Suppressor macrophage treated with lipopolysaccharide for 1 hour (primary cell): Measurements from ENCODE around the gene SUPT3H.
"Not testable (repeated sequence)": the region's sequence is repeated elsewhere in the genome, so short reads cannot be mapped to it uniquely, and the experiment has no call there.

Experiments
- DNase-seq, 3 donors: peaks; one replicate each; pipeline ENCODE4 v3.0.0-alpha.2; 2020 to 2022

SUPT3H gene

DNA sequence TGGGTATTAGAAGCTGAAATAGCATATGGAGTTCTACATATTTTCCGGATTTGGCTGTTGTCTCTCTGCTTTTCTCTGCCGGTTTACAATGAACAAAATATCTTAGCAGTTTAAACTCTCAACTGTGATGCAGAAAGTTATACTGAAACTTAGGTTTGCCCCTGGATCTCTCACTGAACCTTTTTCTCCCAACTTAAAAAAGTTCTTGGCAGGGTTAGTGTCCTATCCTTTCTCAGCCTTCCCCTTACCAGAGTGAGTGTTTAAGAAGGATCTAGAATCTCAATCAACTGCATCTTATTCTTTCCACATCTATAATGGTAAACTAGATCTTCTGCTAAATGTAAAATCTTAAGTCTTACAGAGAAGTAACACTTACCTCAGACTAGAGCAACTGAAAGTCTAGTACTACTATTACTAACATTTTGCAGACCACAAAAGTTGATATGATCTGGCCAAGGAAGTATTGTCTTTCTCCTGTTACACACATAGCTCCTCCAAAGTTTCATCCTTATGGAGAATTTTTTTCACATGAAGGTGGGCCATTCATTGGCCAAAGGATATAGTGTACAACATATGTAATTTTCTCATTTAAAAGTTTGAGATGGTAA lies 441.9 kb downstream of the SUPT3H start:
- DNase-seq: no peak

DNA sequence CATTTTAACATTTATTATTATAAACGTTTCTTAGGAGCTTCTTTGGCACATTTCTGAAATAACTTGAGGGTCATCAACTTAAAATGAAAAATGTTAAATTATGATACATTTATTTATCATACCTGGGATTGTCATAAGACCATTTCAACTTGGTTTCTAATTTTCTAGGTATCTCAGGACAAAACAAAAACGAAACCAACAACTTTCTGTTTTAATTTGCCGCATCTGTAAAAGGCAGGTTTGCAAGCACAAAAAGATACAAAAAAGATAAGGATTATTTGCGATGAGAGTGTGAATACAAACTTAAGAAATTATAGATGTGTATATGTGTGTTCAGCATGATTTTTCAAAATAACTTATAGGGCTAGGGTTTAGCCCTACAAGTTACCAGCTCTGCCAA lies 444.6 kb downstream of the SUPT3H start:
- no peak for DNase-seq

DNA sequence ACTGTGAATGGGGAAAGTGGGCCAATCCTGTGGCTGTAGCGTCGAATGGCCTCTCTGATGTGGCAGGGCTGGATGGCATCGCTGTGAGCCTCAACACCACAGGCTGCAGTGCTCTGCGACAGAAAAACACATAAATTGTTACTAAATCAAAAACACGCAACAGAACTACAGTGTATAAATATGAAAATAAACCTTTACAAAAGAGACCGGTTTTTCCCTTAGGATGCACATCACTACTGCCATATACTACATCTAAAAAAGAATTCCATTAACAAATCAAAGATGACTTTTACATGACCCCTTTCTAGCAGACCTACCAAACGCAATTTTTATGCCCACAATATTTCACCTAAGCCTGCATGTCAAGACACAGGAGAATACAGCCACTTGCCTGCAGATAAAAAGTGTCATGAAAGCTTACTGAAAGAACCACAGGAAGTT lies 445.1 kb downstream of the SUPT3H start:
- no peak for DNase-seq

- no peak for DNase-seq
These were observed 446.3 kb downstream of the SUPT3H start for GRCh38 chr6:44931385-44931784.

- peak in 2 of 3 donors; percentile 20 to 27 for DNase-seq
These were observed 451.2 kb downstream of the SUPT3H start for GRCh38 chr6:44926556-44926955.

- DNase-seq: peak; percentile 52 to 69 (median 62)
These were observed 452.5 kb downstream of the SUPT3H start for GRCh38 chr6:44925100-44925739.

DNA sequence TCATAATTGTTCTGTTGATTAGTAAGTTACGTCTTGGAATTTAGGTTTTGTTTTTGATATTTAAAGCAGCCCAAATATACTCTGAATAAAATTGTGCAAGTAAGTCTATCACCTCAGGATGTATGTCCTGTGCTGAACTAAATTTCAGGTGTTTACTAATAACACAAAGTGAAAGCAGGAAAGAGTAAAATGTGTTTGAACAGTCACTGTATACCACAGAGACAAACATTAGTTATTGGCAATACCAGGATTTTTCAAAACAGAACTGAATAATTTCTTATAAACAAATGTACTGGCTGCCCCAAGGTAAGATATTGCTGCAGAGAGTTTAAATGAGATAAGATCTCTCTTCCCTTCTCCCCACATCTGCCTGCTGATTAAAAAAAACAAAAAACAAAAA lies 454.3 kb downstream of the SUPT3H start:
- DNase-seq: no peak

GRCh38 chr6:44921798-44922197 lies 455.9 kb downstream of the SUPT3H start:
- no peak for DNase-seq

- DNase-seq: peak; percentile 26 to 51 (median 40)
These were observed 456.7 kb downstream of the SUPT3H start for GRCh38 chr6:44920952-44921491.

- DNase-seq: no peak
These were observed 458.9 kb downstream of the SUPT3H start for GRCh38 chr6:44918671-44919296.

DNA sequence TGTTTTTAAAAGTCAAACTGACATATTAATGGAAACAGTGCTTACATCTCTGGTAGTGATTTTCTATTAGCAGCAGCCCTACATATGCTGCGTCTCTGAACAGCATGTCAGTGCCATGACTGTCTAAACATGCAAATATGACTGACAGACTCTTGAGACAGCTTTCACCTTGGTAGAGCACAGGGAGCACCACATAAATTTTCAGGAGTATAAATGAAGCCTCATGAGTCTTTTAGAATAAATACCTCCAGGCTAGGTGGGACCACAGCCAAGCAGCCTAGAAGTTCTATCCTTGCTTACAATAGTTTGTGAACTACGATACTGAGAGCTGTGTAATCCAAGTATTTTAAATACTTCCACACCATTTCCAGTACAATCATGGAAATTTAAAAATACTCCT lies 460.3 kb downstream of the SUPT3H start:
- no peak for DNase-seq

DNA sequence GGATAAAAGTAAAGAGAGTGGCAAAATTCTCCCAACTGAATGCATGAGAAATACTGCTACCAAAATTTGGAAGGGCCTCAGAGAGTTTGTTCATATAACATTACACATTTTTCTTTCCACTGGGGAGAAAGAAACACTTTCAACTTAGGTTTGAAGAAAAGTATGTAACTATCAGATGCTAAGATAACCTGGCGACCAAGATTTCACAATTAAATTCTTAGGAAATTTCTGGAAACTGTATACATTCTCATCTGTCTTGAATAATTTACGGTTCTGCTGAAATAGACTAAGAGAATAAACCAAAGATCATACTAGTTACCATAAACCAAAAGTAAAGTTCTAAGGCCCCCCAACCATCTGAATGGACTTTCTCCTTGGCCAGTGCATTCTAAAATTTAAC lies 462.6 kb downstream of the SUPT3H start:
- no peak for DNase-seq

DNA sequence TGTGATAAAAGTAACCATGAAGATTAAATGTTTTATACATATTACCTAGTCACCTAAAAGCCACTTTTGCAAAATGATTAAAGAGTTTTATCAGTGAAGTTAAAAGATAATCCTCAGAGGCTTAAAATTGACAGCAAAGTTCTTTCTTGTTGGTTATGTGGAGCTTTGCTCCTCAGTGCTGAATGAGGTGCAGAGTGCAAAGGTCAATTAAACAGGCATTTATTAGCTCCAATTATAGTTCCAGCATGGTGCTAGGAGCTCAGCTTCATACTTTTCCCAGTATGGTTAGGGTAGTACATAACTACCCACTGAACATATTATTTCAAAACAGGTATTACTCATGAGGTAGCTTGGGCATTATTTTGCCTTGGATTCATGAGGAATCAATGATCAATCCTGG lies 463.6 kb downstream of the SUPT3H start:
- no peak for DNase-seq

DNA sequence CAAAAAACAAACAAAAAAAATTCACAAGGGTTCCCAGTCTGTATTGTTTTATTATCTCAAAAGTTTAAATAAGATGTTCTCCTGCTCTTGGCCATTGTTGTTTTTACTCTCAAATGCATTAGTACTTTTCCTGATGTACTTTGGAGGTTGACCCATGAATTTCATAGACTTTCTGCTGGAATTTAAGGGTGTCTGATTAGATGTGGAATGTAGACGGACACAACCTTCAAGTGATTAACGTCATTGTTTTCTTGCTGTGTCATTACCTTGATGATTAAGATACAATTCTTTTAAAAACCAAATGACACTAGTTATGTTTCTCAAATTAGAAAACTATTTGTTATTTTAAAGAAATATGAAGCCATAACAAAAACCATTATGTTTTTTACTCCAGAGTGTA lies 471.0 kb downstream of the SUPT3H start:
- DNase-seq: no peak

DNA sequence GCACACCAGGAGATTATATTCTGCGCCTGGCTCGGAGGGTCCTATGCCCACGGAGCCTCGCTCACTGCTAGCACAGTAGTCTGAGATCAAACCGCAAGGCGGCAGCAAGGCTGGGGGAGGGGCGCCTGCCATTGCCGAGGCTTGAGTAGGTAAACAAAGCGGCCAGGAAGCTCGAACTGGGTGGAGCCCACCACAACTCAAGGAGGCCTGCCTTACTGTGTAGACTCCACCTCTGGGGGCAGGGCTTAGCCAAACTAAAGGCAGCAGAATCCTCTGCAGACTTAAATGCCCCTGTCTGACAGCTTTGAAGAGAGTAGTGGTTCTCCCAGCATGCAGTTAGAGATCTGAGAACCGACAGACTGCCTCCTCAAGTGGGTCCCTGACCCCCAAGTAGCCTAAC lies 477.4 kb downstream of the SUPT3H start:
- DNase-seq: not testable (repeated sequence)

- DNase-seq: no peak
These were observed 479.3 kb downstream of the SUPT3H start for GRCh38 chr6:44898296-44898930.

DNA sequence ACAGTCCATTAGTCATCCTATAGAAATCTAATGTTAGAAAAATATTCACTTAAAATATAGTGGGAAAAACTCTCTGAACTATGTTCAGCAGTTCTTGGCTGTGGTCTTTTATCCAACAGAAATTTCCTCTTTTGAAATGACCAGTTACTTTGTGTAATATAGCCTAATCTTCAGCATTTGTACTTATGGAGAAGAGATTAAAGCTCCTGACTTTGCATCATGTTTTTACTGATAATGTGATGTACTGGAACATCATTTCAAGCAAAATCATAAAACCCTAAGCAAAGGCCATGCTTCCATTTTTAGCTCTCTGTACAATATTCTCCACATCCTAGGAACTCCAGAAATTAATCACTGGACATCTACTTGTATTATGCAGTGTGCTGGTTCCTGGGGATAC lies 480.4 kb downstream of the SUPT3H start:
- DNase-seq: no peak

DNA sequence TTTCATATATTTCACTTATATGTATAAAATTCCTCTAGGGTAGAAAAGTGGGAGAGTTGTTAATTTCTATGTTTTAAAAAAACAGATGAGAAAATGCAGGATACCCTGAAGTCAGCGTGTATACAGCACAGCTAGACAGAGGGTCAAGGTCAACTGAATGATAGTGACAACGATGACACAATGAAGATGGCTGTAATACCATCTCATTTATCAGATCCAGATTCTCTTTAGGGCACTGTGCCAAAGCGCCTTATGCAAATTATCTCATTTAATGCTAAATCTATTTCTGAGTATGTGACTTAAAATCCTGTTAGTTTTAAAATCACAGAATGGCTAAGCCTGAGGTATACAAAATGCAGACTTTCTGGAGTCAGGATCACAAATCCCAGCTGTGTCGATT lies 481.0 kb downstream of the SUPT3H start:
- no peak for DNase-seq

DNA sequence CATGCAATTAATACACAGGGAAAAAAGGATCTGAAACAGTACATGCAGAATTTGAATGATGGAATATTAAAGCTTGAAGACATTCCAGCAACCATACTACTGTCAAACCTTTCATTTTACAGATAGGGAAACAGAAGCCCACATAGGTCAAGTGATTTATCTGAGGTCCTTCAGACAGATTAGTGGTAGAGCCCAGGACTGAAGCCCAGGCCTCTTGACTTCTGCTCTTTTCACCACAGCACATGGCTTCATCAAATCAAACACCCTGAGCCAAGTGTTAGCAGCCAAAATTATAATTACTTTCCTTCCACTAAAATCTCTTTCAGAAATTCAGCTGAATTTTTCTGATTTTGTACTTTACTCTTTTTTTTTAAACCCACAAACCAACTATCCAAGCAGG lies 485.2 kb downstream of the SUPT3H start:
- no peak for DNase-seq

GRCh38 chr6:44879071-44879470 lies 498.7 kb downstream of the SUPT3H start:
- not testable (repeated sequence) for DNase-seq

GRCh38 chr6:44876638-44877037 lies 501.1 kb downstream of the SUPT3H start:
- not testable (repeated sequence) for DNase-seq

GRCh38 chr6:44869321-44869897 lies 508.3 kb downstream of the SUPT3H start:
- no peak for DNase-seq

DNA sequence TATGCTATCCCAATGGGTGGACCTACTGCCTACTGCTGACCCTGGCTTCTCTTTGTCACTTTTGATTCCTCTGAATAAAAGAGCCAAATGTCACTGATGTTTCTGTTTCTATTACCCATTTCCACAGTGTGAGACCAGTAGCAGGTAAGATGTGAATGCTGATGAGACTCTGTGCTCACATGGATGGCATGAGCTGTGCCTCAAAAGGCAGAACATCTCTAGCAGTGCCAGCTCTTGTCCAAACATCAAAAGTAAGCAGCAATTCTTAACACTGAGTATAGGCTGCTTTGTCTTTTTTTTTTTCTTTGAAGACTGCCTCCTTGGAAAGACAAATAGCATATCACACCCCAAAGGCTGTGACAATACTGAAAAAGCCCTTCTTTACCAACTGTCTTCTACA lies 508.8 kb downstream of the SUPT3H start:
- no peak for DNase-seq
